ENCODE data around the gene UBTF. TPM values are rescaled to one million over a fixed set of nuclear protein-coding genes. Genes with fewer than 3 reads are reported as not detected.

UBTF gene
- polyA plus RNA-seq, 3 donors, result 6.0 to 13.1 (median 12.5) TPM

DNA sequence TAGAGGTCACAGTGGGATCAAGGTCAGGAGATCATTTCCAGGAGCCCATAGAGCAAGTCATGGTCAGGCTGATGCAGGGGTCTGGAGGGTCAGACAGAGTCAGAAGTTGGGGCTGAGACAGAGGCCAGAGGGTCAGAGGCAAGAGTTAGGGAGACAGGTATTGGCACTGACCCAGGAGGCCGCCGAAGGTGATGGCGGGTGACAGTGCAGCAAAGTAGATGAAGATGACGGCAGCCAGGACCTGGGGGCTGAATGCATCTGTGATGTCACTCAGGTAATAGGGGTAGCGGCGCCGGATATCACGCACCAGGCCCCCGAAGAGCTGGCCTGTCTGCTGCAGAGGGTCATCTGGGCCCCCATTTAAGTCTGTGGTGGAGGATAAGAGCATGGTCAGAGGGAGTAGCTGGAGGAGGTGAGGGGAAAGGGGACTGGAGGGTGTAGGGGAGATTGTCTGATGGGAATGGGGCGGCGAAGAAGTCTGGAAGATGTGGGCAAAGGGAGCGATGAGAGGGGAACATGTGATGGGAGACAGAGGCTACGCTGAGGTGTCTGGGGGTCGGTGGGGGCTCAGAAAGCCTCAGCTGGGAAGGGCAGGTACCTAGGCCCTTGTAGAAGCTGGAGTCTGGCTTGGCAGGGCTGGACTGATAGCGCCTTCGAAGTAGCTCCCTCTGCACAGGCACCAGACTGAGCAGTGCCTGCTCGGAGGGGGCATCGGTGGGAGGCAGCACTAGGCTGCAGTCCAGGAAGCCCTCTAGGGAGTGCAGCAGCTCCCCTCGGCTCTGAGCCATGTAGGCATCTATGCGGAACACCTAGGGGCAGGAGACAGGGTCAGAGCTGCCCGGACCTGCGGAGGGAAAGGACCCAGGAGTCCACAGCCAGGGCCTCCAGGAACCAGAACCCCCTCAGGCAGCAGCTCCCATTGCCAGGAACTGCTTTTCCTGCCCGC is 38.6 kb upstream of the UBTF start:
- Mint-ChIP-seq H3K4me3 (no peak overlapping the region), H3K36me3 (no peaks in the 10 kb centered on the region), H3K4me1 (no peaks in the 10 kb centered on the region), H3K27me3 (ENCODE audit: low read depth in 3 of 3) (peaks cover 6 to 12% (median 8%) of the 10 kb centered on the region in 3 donors), H3K9me3 (peaks cover 0 to 2% (median 0%) of the 10 kb centered on the region in 7 donors), H3K27ac (no peak overlapping the region)
- no peak overlapping the region for H2AFZ ChIP-seq (ENCODE audit: insufficient read depth, low read depth, low read length, poor library complexity, severe bottlenecking)
- no peak overlapping the region for H3K4me2 ChIP-seq (replicated peaks; ENCODE audit: extremely low read depth, low read length, poor library complexity, severe bottlenecking)
- 96% methylated on average over 22 of the region's 23 CpGs for WGBS (ENCODE audit: insufficient coverage)
- no peaks in the 10 kb centered on the region for H3K79me2 ChIP-seq (ENCODE audit: insufficient read depth, low read length)
- intact Hi-C loops (cut with micrococcal nuclease), result no loop called here
- H3K9me3 ChIP-seq (replicated peaks in 1 of 2; ENCODE audit: control insufficient read depth in 1 of 2, insufficient read depth in 1 of 2, low read length in 2 of 2), result no peaks in the 10 kb centered on the region
- H3K36me3 ChIP-seq (replicated peaks in 1 of 2; ENCODE audit: control insufficient read depth in 1 of 2, insufficient read depth in 2 of 2, low read length in 2 of 2), result no peaks in the 10 kb centered on the region
- no peak for DNase-seq
- H3K27ac ChIP-seq (ENCODE audit: low read depth in 1 of 2, low read length in 2 of 2), result no peak overlapping the region
- no peaks in the 10 kb centered on the region for H3K27me3 ChIP-seq (ENCODE audit: control insufficient read depth in 2 of 2, insufficient read depth in 2 of 2, low read length in 2 of 2)
- TF ChIP-seq, protein P1, sequence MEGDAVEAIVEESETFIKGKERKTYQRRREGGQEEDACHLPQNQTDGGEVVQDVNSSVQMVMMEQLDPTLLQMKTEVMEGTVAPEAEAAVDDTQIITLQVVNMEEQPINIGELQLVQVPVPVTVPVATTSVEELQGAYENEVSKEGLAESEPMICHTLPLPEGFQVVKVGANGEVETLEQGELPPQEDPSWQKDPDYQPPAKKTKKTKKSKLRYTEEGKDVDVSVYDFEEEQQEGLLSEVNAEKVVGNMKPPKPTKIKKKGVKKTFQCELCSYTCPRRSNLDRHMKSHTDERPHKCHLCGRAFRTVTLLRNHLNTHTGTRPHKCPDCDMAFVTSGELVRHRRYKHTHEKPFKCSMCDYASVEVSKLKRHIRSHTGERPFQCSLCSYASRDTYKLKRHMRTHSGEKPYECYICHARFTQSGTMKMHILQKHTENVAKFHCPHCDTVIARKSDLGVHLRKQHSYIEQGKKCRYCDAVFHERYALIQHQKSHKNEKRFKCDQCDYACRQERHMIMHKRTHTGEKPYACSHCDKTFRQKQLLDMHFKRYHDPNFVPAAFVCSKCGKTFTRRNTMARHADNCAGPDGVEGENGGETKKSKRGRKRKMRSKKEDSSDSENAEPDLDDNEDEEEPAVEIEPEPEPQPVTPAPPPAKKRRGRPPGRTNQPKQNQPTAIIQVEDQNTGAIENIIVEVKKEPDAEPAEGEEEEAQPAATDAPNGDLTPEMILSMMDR (IDR thresholded peaks at IDR 0.05), result no peak
- H3K4me3 ChIP-seq (replicated peaks in 1 of 3; ENCODE audit: low read depth in 2 of 3, low read length in 3 of 3), result no peak overlapping the region
- no peaks in the 10 kb centered on the region for H3K4me1 ChIP-seq (ENCODE audit: control insufficient read depth in 1 of 2, insufficient read depth in 2 of 2, low read length in 2 of 2)
- H4K20me1 ChIP-seq (ENCODE audit: insufficient read depth, low read length), result no peaks in the 10 kb centered on the region
- H3K9ac ChIP-seq (ENCODE audit: insufficient read depth, low read length, poor library complexity, severe bottlenecking), result no peak overlapping the region

DNA sequence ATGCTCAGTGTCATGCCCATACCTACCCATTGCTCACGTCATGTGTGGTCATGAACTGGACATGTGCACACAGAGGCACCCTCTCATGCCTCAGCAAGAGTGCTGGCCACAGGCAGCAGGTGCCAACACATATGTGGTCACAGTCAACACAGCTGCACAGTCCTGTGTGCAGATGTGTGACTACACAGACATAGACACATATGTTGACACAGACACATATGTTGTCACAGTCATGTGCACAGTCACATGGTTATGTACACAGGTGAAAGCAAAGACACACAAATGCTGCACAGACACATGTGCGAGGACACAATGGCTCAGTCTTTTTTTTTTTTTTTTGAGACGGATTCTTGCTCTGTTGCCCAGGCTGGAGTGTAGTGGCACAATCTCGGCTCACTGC is 37.2 kb upstream of the UBTF start:
- H3K9me3 ChIP-seq (replicated peaks in 1 of 2; ENCODE audit: control insufficient read depth in 1 of 2, insufficient read depth in 1 of 2, low read length in 2 of 2), result no peaks in the 10 kb centered on the region
- Mint-ChIP-seq H3K4me1 (no peaks in the 10 kb centered on the region), H3K4me3 (no peak overlapping the region), H3K9me3 (peaks cover 0 to 2% (median 0%) of the 10 kb centered on the region in 7 donors), H3K27me3 (ENCODE audit: low read depth in 3 of 3) (peaks cover 5 to 12% (median 7%) of the 10 kb centered on the region in 3 donors), H3K36me3 (no peaks in the 10 kb centered on the region), H3K27ac (no peak overlapping the region)
- H3K36me3 ChIP-seq (replicated peaks in 1 of 2; ENCODE audit: control insufficient read depth in 1 of 2, insufficient read depth in 2 of 2, low read length in 2 of 2), result no peaks in the 10 kb centered on the region
- H3K27me3 ChIP-seq (ENCODE audit: control insufficient read depth in 2 of 2, insufficient read depth in 2 of 2, low read length in 2 of 2), result no peaks in the 10 kb centered on the region
- no peaks in the 10 kb centered on the region for H4K20me1 ChIP-seq (ENCODE audit: insufficient read depth, low read length)
- H3K9ac ChIP-seq (ENCODE audit: insufficient read depth, low read length, poor library complexity, severe bottlenecking), result no peak overlapping the region
- H3K79me2 ChIP-seq (ENCODE audit: insufficient read depth, low read length), result no peaks in the 10 kb centered on the region
- WGBS (ENCODE audit: insufficient coverage), result 79% methylated on average over 2 of the region's 4 CpGs
- H3K27ac ChIP-seq (ENCODE audit: low read depth in 1 of 2, low read length in 2 of 2), result no peak overlapping the region
- H3K4me1 ChIP-seq (ENCODE audit: control insufficient read depth in 1 of 2, insufficient read depth in 2 of 2, low read length in 2 of 2), result no peaks in the 10 kb centered on the region
- DNase-seq, result no peak
- intact Hi-C loops (cut with micrococcal nuclease), result no loop called here
- H3K4me2 ChIP-seq (replicated peaks; ENCODE audit: extremely low read depth, low read length, poor library complexity, severe bottlenecking), result no peak overlapping the region
- H3K4me3 ChIP-seq (replicated peaks in 1 of 3; ENCODE audit: low read depth in 2 of 3, low read length in 3 of 3), result no peak overlapping the region
- no peak overlapping the region for H2AFZ ChIP-seq (ENCODE audit: insufficient read depth, low read depth, low read length, poor library complexity, severe bottlenecking)
- TF ChIP-seq, protein P1 (IDR thresholded peaks at IDR 0.05), result no peak
